CD14-positive monocyte (primary cell): Measurements from ENCODE around the gene OBSCN. TPM values are rescaled to one million over a fixed set of nuclear protein-coding genes. Genes with fewer than 3 reads are reported as not detected.

ENCODE experiments used
- DNase-seq, 3 donors: peaks; one replicate each; pipeline ENCODE4 v3.0.0-alpha.2; 2011 to 2022
- H2AFZ ChIP-seq: 2 replicates; pipeline ENCODE4 v1.6.0; 2012; ENCODE audit warnings: mild to moderate bottlenecking, low read depth, low read length, inconsistent platforms; ENCODE audit not compliant: insufficient read depth, poor library complexity, severe bottlenecking
- H3K27ac ChIP-seq, 2 donors: 1 replicate in 1 of 2; 2 replicates in 1 of 2; pipeline ENCODE4 v1.5.1; 2012 to 2013; ENCODE audit warnings: low read length in 2 of 2, control low read depth in 1 of 2, inconsistent platforms in 1 of 2, low read depth in 1 of 2, mild to moderate bottlenecking in 1 of 2
- H3K27me3 ChIP-seq, 2 donors: one replicate each; pipeline versions ENCODE4 v1.6.0 to v1.6.1; 2011 to 2013; ENCODE audit warnings: low read length in 2 of 2; ENCODE audit not compliant: control insufficient read depth in 2 of 2, insufficient read depth in 2 of 2
- H3K36me3 ChIP-seq, 2 donors: replicated peaks in 1 of 2; 1 replicate in 1 of 2; 2 replicates in 1 of 2; pipeline versions ENCODE4 v1.5.1 to v1.6.1; 2012 to 2013; ENCODE audit warnings: low read length in 2 of 2, control low read depth in 1 of 2, inconsistent platforms in 1 of 2, mild to moderate bottlenecking in 1 of 2; ENCODE audit not compliant: insufficient read depth in 2 of 2, control insufficient read depth in 1 of 2
- H3K4me1 ChIP-seq, 2 donors: 1 replicate in 1 of 2; 2 replicates in 1 of 2; pipeline versions ENCODE4 v1.5.1 to v1.6.1; 2012 to 2013; ENCODE audit warnings: low read length in 2 of 2, control low read depth in 1 of 2, inconsistent platforms in 1 of 2, mild to moderate bottlenecking in 1 of 2, moderate library complexity in 1 of 2; ENCODE audit not compliant: insufficient read depth in 2 of 2, control insufficient read depth in 1 of 2
- H3K4me2 ChIP-seq: replicated peaks from 2 replicates; pipeline ENCODE3; 2012; ENCODE audit warnings: low read length, moderate library complexity, mild to moderate bottlenecking; ENCODE audit not compliant: poor library complexity, severe bottlenecking; ENCODE audit errors: extremely low read depth
- H3K4me3 ChIP-seq, 3 experiments: fragments of 200-600 bp in 1 of 3; sonication (generic) in 1 of 3; replicated peaks in 1 of 3; 1 replicate in 2 of 3; 2 replicates in 1 of 3; pipeline ENCODE4 v1.5.1; 2011 to 2013; ENCODE audit warnings: low read length in 3 of 3, mild to moderate bottlenecking in 3 of 3, control low read depth in 2 of 3, low read depth in 2 of 3, inconsistent platforms in 1 of 3, moderate library complexity in 1 of 3
- H3K79me2 ChIP-seq: 2 replicates; pipeline ENCODE4 v1.6.0; 2012; ENCODE audit warnings: mild to moderate bottlenecking, control low read depth, inconsistent platforms, low read length, moderate library complexity; ENCODE audit not compliant: insufficient read depth
- H3K9ac ChIP-seq: 2 replicates; pipeline ENCODE4 v1.6.0; 2017; ENCODE audit warnings: low read length, mild to moderate bottlenecking; ENCODE audit not compliant: insufficient read depth, poor library complexity, severe bottlenecking
- H3K9me3 ChIP-seq, 2 donors: replicated peaks in 1 of 2; 1 replicate in 1 of 2; 2 replicates in 1 of 2; pipeline versions ENCODE4 v1.5.1 to v1.6.1; 2012 to 2013; ENCODE audit warnings: low read length in 2 of 2, control low read depth in 1 of 2; ENCODE audit not compliant: control insufficient read depth in 1 of 2, insufficient read depth in 1 of 2
- H4K20me1 ChIP-seq: 2 replicates; pipeline ENCODE4 v1.6.0; 2012; ENCODE audit warnings: mild to moderate bottlenecking, low read length, control low read depth, moderate library complexity; ENCODE audit not compliant: insufficient read depth
- H3K27ac Mint-ChIP-seq, 7 donors: one replicate each; pipeline ENCODE4 v1.8.0; 2020; ENCODE audit warnings: mild to moderate bottlenecking in 7 of 7, mixed read lengths in 7 of 7, moderate library complexity in 6 of 7, inconsistent platforms in 2 of 7
- H3K27me3 Mint-ChIP-seq, 3 donors: one replicate each; pipeline ENCODE4 v1.8.0; 2021 to 2022; ENCODE audit warnings: low read depth in 3 of 3, mild to moderate bottlenecking in 3 of 3, mixed read lengths in 3 of 3, moderate library complexity in 3 of 3, inconsistent platforms in 1 of 3
- H3K36me3 Mint-ChIP-seq, 2 donors: one replicate each; pipeline ENCODE4 v1.8.0; 2020; ENCODE audit warnings: mixed read lengths in 2 of 2, inconsistent platforms in 1 of 2, mild to moderate bottlenecking in 1 of 2
- H3K4me1 Mint-ChIP-seq: one replicate; pipeline ENCODE4 v1.8.0; 2020; ENCODE audit warnings: mild to moderate bottlenecking, mixed read lengths
- H3K4me3 Mint-ChIP-seq, 2 donors: one replicate each; pipeline ENCODE4 v1.8.0; 2020; ENCODE audit warnings: mild to moderate bottlenecking in 2 of 2, mixed read lengths in 2 of 2, moderate library complexity in 1 of 2
- H3K9me3 Mint-ChIP-seq, 7 donors: one replicate each; pipeline ENCODE4 v1.8.0; 2020 to 2022; ENCODE audit warnings: mixed read lengths in 7 of 7, mild to moderate bottlenecking in 6 of 7, moderate library complexity in 6 of 7, inconsistent platforms in 2 of 7
- CTCF ChIP-seq: fragments of 200-600 bp; IDR thresholded peaks from one replicate; pipeline ENCODE4 v1.8.0; 2022; ENCODE audit warnings: antibody characterized with exemption, mild to moderate bottlenecking
- WGBS: methylation state at CpG from one replicate; pipeline ENCODE4 v1.1.5; 2013; ENCODE audit warnings: missing lambda C conversion rate; ENCODE audit not compliant: insufficient coverage; 5-methylcytosine and 5-hydroxymethylcytosine counted together
- intact Hi-C, 2 donors: fragments of 100-400 bp; cut with micrococcal nuclease; formaldehyde crosslinking; loops; one replicate each; pipeline versions ENCODE4 v1.15.0 to v1.15.1; 2023
- polyA plus RNA-seq, 3 donors: library from polyadenylated mRNA; depleted of rRNA in 1 of 3; unstranded in 2 of 3; stranded (reverse) in 1 of 3; fragments of 300-500 nt in 2 of 3; fragments of >200 nt in 1 of 3; fragmentation: Illumina TruSeq in 2 of 3; gene quantifications; 1 replicate in 2 of 3; 2 replicates in 1 of 3; pipeline ENCODE4 v1.2.3, GENCODE V29; 2012 to 2021

OBSCN gene
- polyA plus RNA-seq, 3 donors = 0.57 to 1.5 (median 0.76) TPM

GRCh38 chr1:228214921-228215662 is 7.2 kb downstream of the OBSCN start:
- Histone ChIP-seq H3K9me3 (no peaks in the 10 kb centered on the region), H4K20me1 (no peaks in the 10 kb centered on the region), H3K27ac (no peak overlapping the region), H3K4me2 (no peak overlapping the region), H3K4me1 (peaks cover 6 to 16% of the 10 kb centered on the region in 2 donors), H3K79me2 (no peaks in the 10 kb centered on the region), H3K36me3 (no peaks in the 10 kb centered on the region), H2AFZ (no peak overlapping the region), H3K4me3 (no peak overlapping the region), H3K9ac (no peak overlapping the region), H3K27me3 (peaks cover 0 to 10% of the 10 kb centered on the region in 2 donors)
- Mint-ChIP-seq H3K27ac (peak overlapping the region in 1 of 7 donors; percentile 25), H3K9me3 (peaks cover 0 to 3% (median 0%) of the 10 kb centered on the region in 7 donors), H3K4me1 (peaks cover 6% of the 10 kb centered on the region), H3K36me3 (no peaks in the 10 kb centered on the region), H3K4me3 (peak overlapping the region in 1 of 2 donors; percentile 15), H3K27me3 (peaks cover 9 to 24% (median 23%) of the 10 kb centered on the region in 3 donors)
- TF ChIP-seq CTCF = no peak
- intact Hi-C loops = loop anchor here (2.0 to 10.0 kb wide), 4 partner anchors 56 to 302 kb away; partner anchors contain the start of gene TRIM11 (in 1 of the 2)
- DNase-seq = no peak
- 97% methylated on average over 20 of the region's 23 CpGs for WGBS

- no peak overlapping the region for H3K27ac Mint-ChIP-seq
Observed at GRCh38 chr1:228215663-228216116, 7.8 kb downstream of the OBSCN start.

More at GRCh38 chr1:228215663-228216116, 7.8 kb downstream of the OBSCN start:
- Histone ChIP-seq H3K9ac (no peak overlapping the region), H3K4me3 (no peak overlapping the region), H3K27ac (no peak overlapping the region), H4K20me1 (no peaks in the 10 kb centered on the region), H3K9me3 (no peaks in the 10 kb centered on the region), H2AFZ (no peak overlapping the region), H3K27me3 (peaks cover 0 to 10% of the 10 kb centered on the region in 2 donors), H3K36me3 (no peaks in the 10 kb centered on the region), H3K79me2 (no peaks in the 10 kb centered on the region), H3K4me2 (no peak overlapping the region), H3K4me1 (peaks cover 6 to 16% of the 10 kb centered on the region in 2 donors)
- H3K9me3 Mint-ChIP-seq = peaks cover 0 to 3% (median 0%) of the 10 kb centered on the region in 7 donors
- no peak for DNase-seq
- no peak overlapping the region for H3K4me3 Mint-ChIP-seq
- 98% methylated on average over 13 of the region's 13 CpGs for WGBS
- peaks cover 9 to 24% (median 23%) of the 10 kb centered on the region in 3 donors for H3K27me3 Mint-ChIP-seq
- no peak for TF ChIP-seq CTCF
- H3K36me3 Mint-ChIP-seq = no peaks in the 10 kb centered on the region
- intact Hi-C loops = loop anchor here (2.0 to 10.0 kb wide), 3 partner anchors 55 to 189 kb away; partner anchors contain the start of gene TRIM11 (in 1 of the 2)
- H3K4me1 Mint-ChIP-seq = peaks cover 6% of the 10 kb centered on the region
